WTC11 (cell line): ENCODE data around the gene GRAP2. TPM values are rescaled to one million over a fixed set of nuclear protein-coding genes. Genes with fewer than 3 reads are reported as not detected.

Source experiments
- ATAC-seq: fragments of 200-7000 bp; cut with Tn5 transposase; 2 replicates; pipeline ENCODE4 v1.10.0; 2021; ENCODE audit warnings: mild to moderate bottlenecking, moderate library complexity
- CTCF ChIA-PET: fragments of 300-600 bp; sonication (Branson Sonifier 250); formaldehyde crosslinking; loops from one replicate; lab custom pipeline; 2021; ENCODE audit warnings: antibody characterized with exemption; lab: Charles Lee
- POLR2A ChIA-PET: fragments of 350-600 bp; sonication (Branson Sonifier 250); formaldehyde crosslinking; loops from one replicate; lab custom pipeline; 2021; ENCODE audit warnings: antibody characterized with exemption; lab: Charles Lee
- DNase-seq: peaks from one replicate; pipeline ENCODE4 v3.0.0; 2021; ENCODE audit warnings: low spot score
- H3K27ac Mint-ChIP-seq: 2 replicates; pipeline ENCODE4 v1.8.0; 2021; ENCODE audit warnings: mixed read lengths
- H3K27me3 Mint-ChIP-seq: 2 replicates; pipeline ENCODE4 v1.8.0; 2021; ENCODE audit warnings: low read depth, mild to moderate bottlenecking, moderate library complexity, mixed read lengths
- H3K36me3 Mint-ChIP-seq: 2 replicates; pipeline ENCODE4 v1.8.0; 2021; ENCODE audit warnings: mixed read lengths
- H3K4me1 Mint-ChIP-seq: 2 replicates; pipeline ENCODE4 v1.8.0; 2022; ENCODE audit warnings: mixed read lengths
- H3K4me3 Mint-ChIP-seq: 2 replicates; pipeline ENCODE4 v1.8.0; 2021; ENCODE audit warnings: mild to moderate bottlenecking, moderate library complexity, mixed read lengths
- H3K9me3 Mint-ChIP-seq: 2 replicates; pipeline ENCODE4 v1.8.0; 2021; ENCODE audit warnings: mixed read lengths
- EMX1 ChIP-seq: fragments of 250-450 bp; sonication (Bioruptor Pico); IDR thresholded peaks from 2 replicates; pipeline ENCODE4 v1.8.0; 2021; ENCODE audit warnings: mild to moderate bottlenecking
- ESRRA ChIP-seq: sonication (generic); formaldehyde crosslinking; IDR thresholded peaks from 2 replicates; pipeline ENCODE4 v1.8.1; 2022; ENCODE audit warnings: mild to moderate bottlenecking, missing genetic modification reagents, borderline replicate concordance
- FOXJ3 ChIP-seq: sonication (generic); formaldehyde crosslinking; IDR thresholded peaks from 2 replicates; pipeline ENCODE4 v1.9.0; 2021; ENCODE audit warnings: missing genetic modification reagents, mild to moderate bottlenecking, borderline replicate concordance
- GRHL2 ChIP-seq: fragments of 250-450 bp; sonication (Bioruptor Pico); IDR thresholded peaks from 2 replicates; pipeline ENCODE4 v1.8.0; 2022; ENCODE audit warnings: mild to moderate bottlenecking, moderate library complexity; ENCODE audit not compliant: insufficient replicate concordance, severe bottlenecking
- GTF2I ChIP-seq: fragments of 250-450 bp; sonication (Bioruptor Pico); conservative IDR thresholded peaks from 2 replicates; pipeline ENCODE4 v1.4.0; 2021; ENCODE audit warnings: mild to moderate bottlenecking
- HMGA2 ChIP-seq: fragments of 250-450 bp; sonication (Bioruptor Pico); IDR thresholded peaks from 2 replicates; pipeline ENCODE4 v1.4.0; 2021; ENCODE audit warnings: mild to moderate bottlenecking, moderate library complexity
- IRF2 ChIP-seq: sonication (generic); formaldehyde crosslinking; IDR thresholded peaks from 2 replicates; pipeline ENCODE4 v1.8.0; 2022; ENCODE audit warnings: low read depth, missing genetic modification reagents, borderline replicate concordance
- JUN ChIP-seq: sonication (generic); formaldehyde crosslinking; IDR thresholded peaks from 2 replicates; pipeline ENCODE4 v1.8.0; 2023; ENCODE audit warnings: mild to moderate bottlenecking, missing genetic modification reagents
- NFATC4 ChIP-seq: fragments of 250-450 bp; sonication (Bioruptor Pico); IDR thresholded peaks from 2 replicates; pipeline ENCODE4 v1.9.0; 2021; ENCODE audit warnings: mild to moderate bottlenecking
- SMAD3 ChIP-seq: sonication (generic); formaldehyde crosslinking; IDR thresholded peaks from 2 replicates; pipeline ENCODE4 v1.8.0; 2022; ENCODE audit warnings: missing genetic modification reagents, mild to moderate bottlenecking, borderline replicate concordance
- SMAD4 ChIP-seq: sonication (generic); formaldehyde crosslinking; IDR thresholded peaks from 2 replicates; pipeline ENCODE4 v1.8.0; 2022; ENCODE audit warnings: mild to moderate bottlenecking, missing genetic modification reagents
- SOX15 ChIP-seq: fragments of 250-450 bp; sonication (Bioruptor Pico); IDR thresholded peaks from 2 replicates; pipeline ENCODE4 v1.9.0; 2021; ENCODE audit warnings: mild to moderate bottlenecking
- TEAD1 ChIP-seq: sonication (generic); formaldehyde crosslinking; IDR thresholded peaks from 2 replicates; pipeline ENCODE4 v1.8.0; 2022; ENCODE audit warnings: mild to moderate bottlenecking, missing genetic modification reagents
- TEAD4 ChIP-seq: sonication (generic); formaldehyde crosslinking; IDR thresholded peaks from 2 replicates; pipeline ENCODE4 v1.8.0; 2022; ENCODE audit warnings: mild to moderate bottlenecking, missing genetic modification reagents
- ZNF121 ChIP-seq: sonication (generic); formaldehyde crosslinking; IDR thresholded peaks from 2 replicates; pipeline ENCODE4 v1.8.0; 2023; ENCODE audit warnings: missing genetic modification reagents
- ZNF138 ChIP-seq: sonication (generic); formaldehyde crosslinking; conservative IDR thresholded peaks from 2 replicates; pipeline ENCODE4 v1.8.1; 2022; ENCODE audit warnings: mild to moderate bottlenecking, moderate library complexity, missing genetic modification reagents
- ZNF219 ChIP-seq: sonication (generic); formaldehyde crosslinking; IDR thresholded peaks from 2 replicates; pipeline ENCODE4 v1.8.0; 2023; ENCODE audit warnings: missing genetic modification reagents, mild to moderate bottlenecking, borderline replicate concordance
- ZNF416 ChIP-seq: fragments of 250-450 bp; sonication (Bioruptor Pico); IDR thresholded peaks from 2 replicates; pipeline ENCODE4 v1.9.0; 2021; ENCODE audit warnings: mild to moderate bottlenecking, inconsistent platforms
- ZNF423 ChIP-seq: fragments of 250-450 bp; sonication (Bioruptor Pico); IDR thresholded peaks from 2 replicates; pipeline ENCODE4 v2.1.2; 2022; ENCODE audit warnings: mild to moderate bottlenecking, moderate library complexity
- total RNA-seq: library from RNA; stranded (reverse); gene quantifications from 3 replicates; pipeline ENCODE4 v1.2.3, GENCODE V29; 2021
- TF ChIP-seq, protein P1 (sequence below): sonication (generic); formaldehyde crosslinking; conservative IDR thresholded peaks from 2 replicates; pipeline ENCODE4 v1.8.1; 2023; ENCODE audit warnings: mild to moderate bottlenecking, low read depth, missing genetic modification reagents, moderate library complexity
- TF ChIP-seq, protein P2 (sequence below): sonication (generic); formaldehyde crosslinking; IDR thresholded peaks from 2 replicates; pipeline ENCODE4 v1.8.1; 2022; ENCODE audit warnings: low read depth, missing genetic modification reagents, borderline replicate concordance
- TF ChIP-seq, protein P3 (sequence below): sonication (generic); formaldehyde crosslinking; IDR thresholded peaks from 2 replicates; pipeline ENCODE4 v1.8.0; 2022; ENCODE audit warnings: mild to moderate bottlenecking, missing genetic modification reagents
- TF ChIP-seq, protein P4 (sequence below): fragments of 250-450 bp; sonication (Bioruptor Pico); conservative IDR thresholded peaks from 2 replicates; pipeline ENCODE4 v1.9.0; 2021; ENCODE audit warnings: mild to moderate bottlenecking
- TF ChIP-seq, protein P5 (sequence below): sonication (generic); formaldehyde crosslinking; IDR thresholded peaks from 2 replicates; pipeline ENCODE4 v1.8.1; 2023; ENCODE audit warnings: mild to moderate bottlenecking, missing genetic modification reagents

GRAP2 gene
- total RNA-seq, 1 experiment from 2014 or later: 0.33 TPM

DNA sequence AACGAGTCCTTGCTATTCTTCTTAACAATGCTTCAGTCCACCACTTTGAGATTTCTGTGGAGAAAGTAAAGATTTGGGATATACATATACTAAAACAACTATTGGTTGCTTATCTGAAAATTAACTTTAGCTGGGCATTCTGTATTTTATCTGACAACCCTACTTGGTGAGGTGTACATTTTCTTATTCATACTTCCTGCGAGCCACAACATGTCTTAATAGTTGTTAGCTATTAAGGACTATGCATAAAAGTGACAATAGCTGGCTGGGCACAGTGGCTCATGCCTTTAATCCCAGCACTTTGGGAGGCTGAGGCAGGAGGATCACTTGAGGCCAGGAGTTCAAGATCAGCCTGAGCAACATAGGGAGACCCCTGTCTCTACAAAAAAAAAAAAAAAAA lies 31.3 kb downstream of the GRAP2 start:
- Mint-ChIP-seq H3K27me3 (no peaks in the 10 kb centered on the region; the same call in 1 of the 2 replicates), H3K4me3 (no peak overlapping the region), H3K9me3 (no peaks in the 10 kb centered on the region), H3K36me3 (no peaks in the 10 kb centered on the region)
- ATAC-seq (no peak), DNase-seq (no peak)
- CTCF ChIA-PET: interaction anchor here (0.6 to 4.4 kb wide), 27 partner anchors 10 to 1071 kb away, joined by 3 to 146 read pairs (median 6); partner anchors contain the start of gene FAM83F
- TF ChIP-seq GTF2I (CRISPR knock-in tag) (no peak), TEAD4 (no peak), HMGA2 (CRISPR knock-in tag) (no peak), TEAD1 (no peak), SMAD4 (CRISPR knock-in tag) (no peak), EMX1 (CRISPR knock-in tag) (no peak), IRF2 (CRISPR knock-in tag) (no peak), ZNF121 (CRISPR knock-in tag) (no peak), JUN (CRISPR knock-in tag) (no peak), ZNF416 (CRISPR knock-in tag) (no peak), FOXJ3 (CRISPR knock-in tag) (no peak), ZNF423 (no peak)
- TF ChIP-seq, protein P1, sequence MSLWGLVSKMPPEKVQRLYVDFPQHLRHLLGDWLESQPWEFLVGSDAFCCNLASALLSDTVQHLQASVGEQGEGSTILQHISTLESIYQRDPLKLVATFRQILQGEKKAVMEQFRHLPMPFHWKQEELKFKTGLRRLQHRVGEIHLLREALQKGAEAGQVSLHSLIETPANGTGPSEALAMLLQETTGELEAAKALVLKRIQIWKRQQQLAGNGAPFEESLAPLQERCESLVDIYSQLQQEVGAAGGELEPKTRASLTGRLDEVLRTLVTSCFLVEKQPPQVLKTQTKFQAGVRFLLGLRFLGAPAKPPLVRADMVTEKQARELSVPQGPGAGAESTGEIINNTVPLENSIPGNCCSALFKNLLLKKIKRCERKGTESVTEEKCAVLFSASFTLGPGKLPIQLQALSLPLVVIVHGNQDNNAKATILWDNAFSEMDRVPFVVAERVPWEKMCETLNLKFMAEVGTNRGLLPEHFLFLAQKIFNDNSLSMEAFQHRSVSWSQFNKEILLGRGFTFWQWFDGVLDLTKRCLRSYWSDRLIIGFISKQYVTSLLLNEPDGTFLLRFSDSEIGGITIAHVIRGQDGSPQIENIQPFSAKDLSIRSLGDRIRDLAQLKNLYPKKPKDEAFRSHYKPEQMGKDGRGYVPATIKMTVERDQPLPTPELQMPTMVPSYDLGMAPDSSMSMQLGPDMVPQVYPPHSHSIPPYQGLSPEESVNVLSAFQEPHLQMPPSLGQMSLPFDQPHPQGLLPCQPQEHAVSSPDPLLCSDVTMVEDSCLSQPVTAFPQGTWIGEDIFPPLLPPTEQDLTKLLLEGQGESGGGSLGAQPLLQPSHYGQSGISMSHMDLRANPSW (CRISPR knock-in tag): no peak
- TF ChIP-seq, protein P2, sequence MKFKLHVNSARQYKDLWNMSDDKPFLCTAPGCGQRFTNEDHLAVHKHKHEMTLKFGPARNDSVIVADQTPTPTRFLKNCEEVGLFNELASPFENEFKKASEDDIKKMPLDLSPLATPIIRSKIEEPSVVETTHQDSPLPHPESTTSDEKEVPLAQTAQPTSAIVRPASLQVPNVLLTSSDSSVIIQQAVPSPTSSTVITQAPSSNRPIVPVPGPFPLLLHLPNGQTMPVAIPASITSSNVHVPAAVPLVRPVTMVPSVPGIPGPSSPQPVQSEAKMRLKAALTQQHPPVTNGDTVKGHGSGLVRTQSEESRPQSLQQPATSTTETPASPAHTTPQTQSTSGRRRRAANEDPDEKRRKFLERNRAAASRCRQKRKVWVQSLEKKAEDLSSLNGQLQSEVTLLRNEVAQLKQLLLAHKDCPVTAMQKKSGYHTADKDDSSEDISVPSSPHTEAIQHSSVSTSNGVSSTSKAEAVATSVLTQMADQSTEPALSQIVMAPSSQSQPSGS (CRISPR knock-in tag): no peak
- TF ChIP-seq, all 79 proteins: peak for 0
- peaks cover 52% of the 10 kb centered on the region for H3K4me1 Mint-ChIP-seq
- no peak overlapping the region for H3K27ac Mint-ChIP-seq
- POLR2A ChIA-PET: interaction anchor here (0.6 to 1.1 kb wide), 5 partner anchors 15 to 613 kb away, joined by 3 to 4 read pairs (median 4); no protein-coding TSS in a partner anchor

DNA sequence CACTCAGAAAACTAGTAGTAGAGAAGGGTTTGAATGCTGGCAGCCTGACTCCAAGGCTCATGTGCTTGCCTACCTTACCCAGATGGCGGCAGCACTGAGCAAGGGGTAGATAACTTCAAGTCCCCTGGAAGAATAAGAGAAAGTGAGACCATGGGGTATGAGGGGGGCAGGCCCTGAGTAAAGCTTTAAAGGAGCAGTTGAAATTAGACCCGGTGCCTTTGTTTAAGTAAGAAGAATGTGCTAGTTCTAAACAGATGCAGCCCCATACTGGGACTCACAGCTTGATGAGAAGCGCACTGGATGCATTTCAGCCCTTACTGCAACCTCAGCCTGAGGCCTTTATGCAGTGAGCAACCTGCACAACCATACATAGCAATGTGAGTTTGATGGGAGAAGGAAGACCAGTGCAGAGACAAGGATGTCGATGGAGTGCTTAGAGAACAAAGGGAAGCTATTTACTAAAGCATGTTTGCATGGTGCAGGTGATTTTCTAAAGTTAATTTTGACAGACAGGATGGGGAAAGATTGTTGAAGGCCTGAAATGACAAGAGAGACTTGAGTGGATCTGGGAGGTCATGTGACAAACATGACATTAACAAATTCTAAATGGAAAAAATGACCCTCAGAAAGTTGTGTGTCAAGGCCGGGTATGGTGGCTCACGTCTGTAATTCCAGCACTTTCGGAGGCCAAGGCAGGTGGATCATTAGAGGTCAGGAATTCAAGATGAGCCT lies 32.2 kb downstream of the GRAP2 start:
- Mint-ChIP-seq H3K36me3 (no peaks in the 10 kb centered on the region), H3K4me1 (peaks cover 48% of the 10 kb centered on the region), H3K4me3 (no peak overlapping the region), H3K27ac (peak overlapping the region; percentile 48), H3K9me3 (no peaks in the 10 kb centered on the region), H3K27me3 (no peaks in the 10 kb centered on the region; the same call in 1 of the 2 replicates)
- ChIA-PET CTCF (interaction anchor here (0.5 to 4.4 kb wide), 43 partner anchors 10 to 413 kb away, joined by 3 to 146 read pairs (median 5); partner anchors contain the start of genes ATF4, FAM83F and TMA7B), POLR2A (interaction anchor here (0.6 to 1.2 kb wide), 7 partner anchors 14 to 1517 kb away, joined by 3 to 6 read pairs (median 3); no protein-coding TSS in a partner anchor)
- ATAC-seq (peak; percentile 95), DNase-seq (peak; percentile 89)
- TF ChIP-seq ZNF138 (CRISPR knock-in tag): no peak
- no peak for TF ChIP-seq ESRRA (CRISPR knock-in tag)
- TF ChIP-seq, protein P3, sequence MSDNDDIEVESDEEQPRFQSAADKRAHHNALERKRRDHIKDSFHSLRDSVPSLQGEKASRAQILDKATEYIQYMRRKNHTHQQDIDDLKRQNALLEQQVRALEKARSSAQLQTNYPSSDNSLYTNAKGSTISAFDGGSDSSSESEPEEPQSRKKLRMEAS: no peak
- no peak for TF ChIP-seq SMAD3 (CRISPR knock-in tag)
- TF ChIP-seq TEAD1: peak; percentile 50; the same call in 1 of the 2 replicates
- TF ChIP-seq GRHL2 (CRISPR knock-in tag): no peak
- no peak for TF ChIP-seq SOX15
- TF ChIP-seq ZNF219 (CRISPR knock-in tag): no peak
- TF ChIP-seq, protein P4, sequence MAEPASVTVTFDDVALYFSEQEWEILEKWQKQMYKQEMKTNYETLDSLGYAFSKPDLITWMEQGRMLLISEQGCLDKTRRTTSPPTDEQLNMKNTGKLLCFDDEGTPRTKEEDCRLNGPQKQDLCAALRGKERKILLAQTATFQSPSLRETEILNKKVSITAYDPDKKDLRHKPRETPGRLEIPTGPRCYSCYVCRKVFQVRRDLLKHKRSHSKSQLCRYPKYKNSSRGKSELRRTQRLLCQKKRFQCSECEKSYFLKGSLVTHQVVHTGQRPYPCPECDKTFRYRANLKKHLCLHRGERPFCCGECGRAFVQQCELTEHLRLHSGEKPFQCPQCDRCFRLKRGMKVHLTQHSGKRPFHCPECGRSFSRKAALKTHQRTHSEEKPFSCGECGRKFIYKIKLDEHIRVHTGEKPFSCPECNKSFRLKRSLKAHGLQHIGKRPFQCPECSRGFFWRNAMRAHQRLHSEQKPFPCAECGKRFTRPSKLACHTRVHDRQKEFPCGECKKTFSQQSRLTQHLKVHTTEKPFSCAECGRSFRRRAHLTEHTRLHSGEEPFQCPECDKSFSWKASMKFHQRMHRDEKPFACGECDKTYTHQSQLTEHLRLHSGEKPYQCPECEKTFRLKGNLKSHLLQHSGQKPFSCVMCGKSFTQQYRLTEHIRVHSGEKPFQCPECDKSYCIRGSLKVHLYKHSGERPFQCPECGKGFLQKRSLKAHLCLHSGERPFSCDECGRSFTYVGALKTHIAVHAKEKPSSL (CRISPR knock-in tag): no peak
- TF ChIP-seq HMGA2 (CRISPR knock-in tag): no peak
- TF ChIP-seq, protein P5, sequence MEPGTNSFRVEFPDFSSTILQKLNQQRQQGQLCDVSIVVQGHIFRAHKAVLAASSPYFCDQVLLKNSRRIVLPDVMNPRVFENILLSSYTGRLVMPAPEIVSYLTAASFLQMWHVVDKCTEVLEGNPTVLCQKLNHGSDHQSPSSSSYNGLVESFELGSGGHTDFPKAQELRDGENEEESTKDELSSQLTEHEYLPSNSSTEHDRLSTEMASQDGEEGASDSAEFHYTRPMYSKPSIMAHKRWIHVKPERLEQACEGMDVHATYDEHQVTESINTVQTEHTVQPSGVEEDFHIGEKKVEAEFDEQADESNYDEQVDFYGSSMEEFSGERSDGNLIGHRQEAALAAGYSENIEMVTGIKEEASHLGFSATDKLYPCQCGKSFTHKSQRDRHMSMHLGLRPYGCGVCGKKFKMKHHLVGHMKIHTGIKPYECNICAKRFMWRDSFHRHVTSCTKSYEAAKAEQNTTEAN: no peak
- TF ChIP-seq, protein P1 (CRISPR knock-in tag): no peak
- no peak for TF ChIP-seq NFATC4
